ENCODE results near the gene SLC25A23. TPM values are rescaled to one million over a fixed set of nuclear protein-coding genes. Genes with fewer than 3 reads are reported as not detected.
"Not testable (repeated sequence)": the region's sequence is repeated elsewhere in the genome, so short reads cannot be mapped to it uniquely, and the experiment has no call there.

The SLC25A23 gene
- total RNA-seq: 47.8 to 51.7 TPM (median 49.4 TPM) in 3 replicates
- long read RNA-seq, transcript SLC25A23-202 (10 exons, 3,425 nt): major isoform, 25 of 59 reads
- long read RNA-seq, partial matches to known transcripts: 16 of 59 reads
- long read RNA-seq, other reads (novel, unspliced or antisense): 18 of 59 reads

DNA sequence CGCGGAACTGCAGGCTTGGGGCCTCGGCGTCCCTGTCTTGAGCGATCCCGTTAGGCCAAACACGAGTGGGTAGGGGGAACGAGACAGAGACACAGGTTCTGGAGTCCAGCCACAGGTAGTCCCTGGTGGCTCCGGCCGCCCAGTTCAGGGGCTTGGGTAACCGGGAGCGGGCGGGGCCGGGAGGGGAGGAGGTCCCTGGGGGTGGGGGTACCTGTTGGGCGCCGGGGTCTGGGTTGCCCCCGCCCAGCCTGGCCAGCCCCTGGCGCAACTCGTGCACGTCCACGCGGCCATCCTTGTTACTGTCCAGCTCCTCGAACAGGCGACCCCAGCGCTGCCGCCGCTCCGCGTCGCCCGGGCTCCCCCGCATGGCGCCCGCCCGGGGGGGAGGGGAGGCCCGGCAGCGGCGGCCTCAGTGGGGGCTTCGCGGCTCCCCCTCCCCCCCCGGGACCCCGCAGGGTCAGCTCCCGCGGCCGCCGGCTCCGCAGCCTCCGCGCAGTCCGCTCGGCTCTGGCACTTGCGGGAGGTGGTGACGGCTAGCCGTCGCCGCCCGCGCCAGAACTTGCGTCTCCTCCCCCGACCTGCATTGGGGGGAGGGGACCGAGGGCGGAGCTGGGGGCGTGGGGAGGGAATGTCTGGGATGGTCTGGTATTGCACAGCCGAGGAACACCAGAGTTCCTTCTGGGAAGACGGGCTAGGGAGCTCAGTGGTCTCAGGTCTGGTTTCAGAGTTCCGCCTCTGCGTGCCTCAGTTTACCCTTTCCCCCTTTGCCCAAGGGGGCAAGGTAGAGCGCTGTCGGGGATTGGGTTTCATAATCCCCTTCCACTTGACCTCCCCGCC is at the start of gene SLC25A23:
TSS of gene SLC25A23 (minus strand) at position 531 of the 837 bp plus-strand sequence. CDS start at position 367, 164 bp downstream.
- Mint-ChIP-seq H3K9me3 (ENCODE audit: low read depth) (peaks cover 3% of the 10 kb centered on the region), H3K4me1 (ENCODE audit: low read depth) (peaks cover 18% of the 10 kb centered on the region), H3K36me3 (ENCODE audit: low read depth) (peaks cover 8% of the 10 kb centered on the region), H3K27me3 (ENCODE audit: low read depth) (peaks cover 11% of the 10 kb centered on the region), H3K4me3 (ENCODE audit: unreplicated experiment) (peak within 1 kb of the TSS; percentile 88), H3K27ac (ENCODE audit: unreplicated experiment) (peak within 1 kb of the TSS; percentile 83)
- DNase-seq (ENCODE audit: low spot score): no peak
- TF ChIP-seq, protein P1, sequence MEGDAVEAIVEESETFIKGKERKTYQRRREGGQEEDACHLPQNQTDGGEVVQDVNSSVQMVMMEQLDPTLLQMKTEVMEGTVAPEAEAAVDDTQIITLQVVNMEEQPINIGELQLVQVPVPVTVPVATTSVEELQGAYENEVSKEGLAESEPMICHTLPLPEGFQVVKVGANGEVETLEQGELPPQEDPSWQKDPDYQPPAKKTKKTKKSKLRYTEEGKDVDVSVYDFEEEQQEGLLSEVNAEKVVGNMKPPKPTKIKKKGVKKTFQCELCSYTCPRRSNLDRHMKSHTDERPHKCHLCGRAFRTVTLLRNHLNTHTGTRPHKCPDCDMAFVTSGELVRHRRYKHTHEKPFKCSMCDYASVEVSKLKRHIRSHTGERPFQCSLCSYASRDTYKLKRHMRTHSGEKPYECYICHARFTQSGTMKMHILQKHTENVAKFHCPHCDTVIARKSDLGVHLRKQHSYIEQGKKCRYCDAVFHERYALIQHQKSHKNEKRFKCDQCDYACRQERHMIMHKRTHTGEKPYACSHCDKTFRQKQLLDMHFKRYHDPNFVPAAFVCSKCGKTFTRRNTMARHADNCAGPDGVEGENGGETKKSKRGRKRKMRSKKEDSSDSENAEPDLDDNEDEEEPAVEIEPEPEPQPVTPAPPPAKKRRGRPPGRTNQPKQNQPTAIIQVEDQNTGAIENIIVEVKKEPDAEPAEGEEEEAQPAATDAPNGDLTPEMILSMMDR (IDR thresholded peaks at IDR 0.05): no peak

DNA sequence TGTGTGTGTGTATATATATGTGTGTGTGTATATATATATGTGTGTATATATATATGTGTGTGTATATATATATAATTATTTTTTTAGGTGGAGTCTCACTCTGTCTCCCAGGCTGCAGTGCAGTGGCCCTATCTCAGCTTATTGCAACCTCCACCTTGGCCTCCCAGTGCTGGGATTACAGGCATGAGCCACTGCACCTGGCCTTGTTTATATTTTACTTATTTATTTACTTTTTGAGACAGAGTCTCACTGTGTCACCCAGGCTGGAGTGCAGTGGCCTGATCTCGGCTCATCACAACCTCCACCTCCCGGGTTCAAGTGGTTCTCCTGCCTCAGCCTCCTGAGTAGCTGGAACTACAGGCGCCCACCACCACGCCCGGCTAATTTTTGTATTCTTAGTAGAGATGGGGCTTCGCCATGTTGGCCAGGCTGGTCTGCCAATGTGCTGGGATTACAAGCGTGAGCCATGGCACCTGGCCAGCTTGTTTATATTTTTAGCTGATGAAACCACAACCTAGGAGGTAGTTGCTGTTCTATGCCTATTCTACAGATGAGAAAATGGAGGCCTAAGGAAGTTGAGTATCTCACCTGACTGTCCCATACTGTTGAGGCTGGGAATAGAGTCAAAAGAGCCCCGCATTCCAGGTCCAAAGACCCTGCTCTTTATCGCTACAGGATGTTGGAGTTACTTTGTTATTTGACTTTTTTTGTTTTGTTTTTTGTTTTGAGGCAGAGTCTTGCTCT is 48.6 kb upstream of the SLC25A23 start:
- H3K36me3 Mint-ChIP-seq (ENCODE audit: low read depth); H3K9me3 Mint-ChIP-seq (ENCODE audit: low read depth); H3K4me1 Mint-ChIP-seq (ENCODE audit: low read depth); H3K27ac Mint-ChIP-seq (ENCODE audit: unreplicated experiment); DNase-seq (ENCODE audit: low spot score); H3K4me3 Mint-ChIP-seq (ENCODE audit: unreplicated experiment); H3K27me3 Mint-ChIP-seq (ENCODE audit: low read depth): not testable (repeated sequence)

DNA sequence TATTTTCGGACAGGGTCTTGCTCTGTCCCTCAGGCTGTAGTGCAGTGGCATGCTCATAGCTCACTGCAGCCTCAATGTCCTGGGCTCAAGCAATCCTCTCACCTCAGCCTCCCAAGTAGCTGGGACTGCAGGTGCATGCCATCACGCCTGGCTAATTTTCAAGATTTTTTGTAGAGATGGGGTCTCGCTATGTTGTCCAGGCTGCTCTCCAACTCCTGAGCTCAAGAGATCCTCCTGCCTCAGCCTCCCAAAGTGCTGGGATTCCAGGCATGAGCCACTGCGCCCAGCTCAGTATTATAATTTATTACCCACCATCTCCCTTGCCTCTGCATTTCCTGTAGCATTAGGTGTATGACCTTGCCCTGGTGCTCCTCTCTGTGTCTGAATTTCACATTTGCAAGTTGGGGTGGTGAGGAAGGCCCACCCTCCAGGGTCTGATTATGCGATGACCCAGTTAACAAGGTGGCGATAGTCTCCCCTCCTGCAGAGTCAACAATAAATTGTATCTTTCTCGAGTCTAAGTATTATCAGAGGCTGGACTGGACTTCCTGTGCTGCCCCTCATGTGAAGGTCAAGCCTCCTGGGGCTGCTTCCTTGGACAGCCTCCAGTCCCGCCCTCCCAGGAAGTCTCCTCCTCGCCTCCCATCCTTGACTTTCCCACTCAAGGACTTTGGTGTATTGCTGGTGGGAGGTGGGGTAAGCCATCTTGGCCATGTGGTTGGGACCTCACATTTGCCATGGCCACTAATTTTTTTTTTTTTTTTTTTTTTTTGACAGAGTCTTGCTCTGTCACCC is 44.0 kb upstream of the SLC25A23 start:
- peaks cover 29% of the 10 kb centered on the region for H3K27me3 Mint-ChIP-seq (ENCODE audit: low read depth)
- no peak for DNase-seq (ENCODE audit: low spot score)
- H3K4me3 Mint-ChIP-seq (ENCODE audit: unreplicated experiment): no peak overlapping the region
- H3K27ac Mint-ChIP-seq (ENCODE audit: unreplicated experiment): no peak overlapping the region
- TF ChIP-seq, protein P1 (IDR thresholded peaks at IDR 0.05): no peak
- H3K9me3 Mint-ChIP-seq (ENCODE audit: low read depth): no peaks in the 10 kb centered on the region
- H3K4me1 Mint-ChIP-seq (ENCODE audit: low read depth): peaks cover 6% of the 10 kb centered on the region
- H3K36me3 Mint-ChIP-seq (ENCODE audit: low read depth): peaks cover 3% of the 10 kb centered on the region

DNA sequence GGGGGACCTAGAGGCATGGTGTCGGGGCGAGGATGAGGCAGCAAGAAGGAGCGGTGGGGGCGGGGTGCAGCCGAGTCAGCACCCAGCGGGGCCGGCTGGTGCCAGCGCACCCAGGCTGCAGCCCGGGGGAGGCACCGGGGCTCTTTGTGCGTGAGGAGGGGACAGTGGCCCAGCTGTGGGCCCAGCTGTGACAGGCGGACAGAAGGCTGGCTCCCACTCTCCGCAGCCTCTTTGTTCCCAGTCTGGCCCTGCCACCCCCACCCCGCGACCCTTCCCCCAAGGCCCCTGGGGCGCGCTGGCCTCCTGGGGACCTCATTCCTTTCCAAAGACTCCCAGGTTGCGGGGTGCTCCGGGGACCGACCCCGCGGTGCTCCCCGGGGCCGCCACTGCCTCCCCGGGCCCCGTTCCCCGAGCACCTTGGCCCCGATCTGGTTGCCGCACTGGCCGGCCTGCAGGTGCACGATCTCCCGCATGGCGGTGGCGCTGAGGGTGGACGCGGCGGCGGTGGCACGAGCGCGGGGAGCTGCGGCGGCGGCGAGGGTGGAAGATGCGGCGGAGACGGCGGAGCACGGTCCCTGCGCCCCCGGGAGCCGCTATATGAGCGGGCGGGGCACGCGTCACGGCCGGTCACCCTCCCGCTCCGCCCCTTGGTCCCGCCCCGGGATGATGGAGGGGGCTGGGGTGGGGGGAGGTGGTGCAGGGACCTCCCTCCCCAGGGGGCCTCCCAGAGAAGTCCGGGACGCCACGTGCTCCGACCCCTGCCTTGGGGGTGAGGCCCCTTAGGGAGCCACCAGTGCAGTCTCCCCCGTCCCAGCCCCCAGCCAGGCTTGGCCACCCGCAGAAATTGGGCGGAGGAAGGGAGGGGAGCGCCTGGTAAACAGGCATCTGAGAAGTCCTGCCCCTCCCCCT is 42.4 kb upstream of the SLC25A23 start, which contains the start of gene TUBB4A:
TSS of gene TUBB4A (minus strand) at position 570 of the 909 bp plus-strand sequence. CDS start at position 473, 97 bp downstream.
- no peaks in the 10 kb centered on the region for H3K9me3 Mint-ChIP-seq (ENCODE audit: low read depth)
- H3K36me3 Mint-ChIP-seq (ENCODE audit: low read depth): peaks cover 3% of the 10 kb centered on the region
- peaks cover 33% of the 10 kb centered on the region for H3K27me3 Mint-ChIP-seq (ENCODE audit: low read depth)
- H3K4me1 Mint-ChIP-seq (ENCODE audit: low read depth): peaks cover 6% of the 10 kb centered on the region
- TF ChIP-seq, protein P1 (IDR thresholded peaks at IDR 0.05): peak; percentile 22
- peak within 1 kb of the TSS; percentile 66 for H3K4me3 Mint-ChIP-seq (ENCODE audit: unreplicated experiment)
- no peak for DNase-seq (ENCODE audit: low spot score)
- no peak within 1 kb of the TSS for H3K27ac Mint-ChIP-seq (ENCODE audit: unreplicated experiment)

All from chondrocyte (in vitro differentiated cells).